MM.1S (cell line): ENCODE data around the gene PRKG1.

Experiments used
- CTCF ChIP-seq: fragments of 300-600 bp; sonication (generic); IDR thresholded peaks from 2 replicates; pipeline ENCODE4 v1.5.1; 2016; ENCODE audit warnings: antibody characterized with exemption, low read length, mixed read lengths
- EZH2 ChIP-seq: fragments of 300-600 bp; sonication (generic); optimal IDR thresholded peaks from 2 replicates; pipeline ENCODE3; 2017; ENCODE audit warnings: low read depth, mild to moderate bottlenecking, antibody characterized with exemption, low read length, mixed read lengths
- EZH2phosphoT487 ChIP-seq: fragments of 300-600 bp; sonication (generic); IDR thresholded peaks from 2 replicates; pipeline ENCODE4 v1.6.1; 2018; ENCODE audit warnings: antibody characterized with exemption, low read length

- TF ChIP-seq EZH2 (no peak), CTCF (no peak), EZH2phosphoT487 (no peak)
Measured at GRCh38 chr10:51162002-51162401, 87.7 kb downstream of the PRKG1 start.
